ENCODE results near the gene TMEM51.

DNA sequence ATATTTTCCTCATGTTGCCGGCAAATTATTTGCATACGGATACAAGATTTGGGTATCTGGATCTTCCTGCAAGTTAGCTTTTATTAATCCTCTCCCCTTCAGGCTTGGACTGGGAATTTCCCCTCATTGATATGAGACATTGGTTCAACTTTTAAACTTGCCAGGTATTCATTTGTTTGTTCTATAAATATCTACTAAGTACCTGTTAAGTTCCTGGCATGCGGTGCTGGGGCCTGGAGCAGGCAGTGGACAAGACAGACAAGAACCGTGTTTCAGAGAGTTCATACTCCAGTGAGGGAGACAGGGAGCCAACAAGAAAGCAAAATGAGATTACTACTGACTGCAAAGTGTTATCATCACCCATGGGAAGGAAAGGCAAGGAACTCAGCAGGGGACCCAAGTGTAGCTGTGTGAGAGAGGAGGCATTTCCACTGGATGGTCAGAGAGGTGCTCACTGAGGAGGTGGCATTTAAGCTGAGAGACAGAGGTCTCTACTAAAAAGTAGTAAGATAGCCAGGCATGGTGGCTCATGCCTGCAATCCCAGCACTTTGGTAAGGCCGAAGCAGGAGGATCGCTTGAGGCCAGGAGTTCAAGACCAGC is 54.4 kb downstream of the TMEM51 start:
- TF ChIP-seq CTCF (IDR thresholded peaks at IDR 0.05; ENCODE audit: insufficient read depth, low read depth, low read length) (no peak), EZH2 (IDR thresholded peaks at IDR 0.05; ENCODE audit: insufficient read depth, low read length) (no peak)

Measured in astrocyte (in vitro differentiated cells and primary cell).